Adrenal gland (tissue), 12 donors: ENCODE data around the gene UPP2. TPM values are rescaled to one million over a fixed set of nuclear protein-coding genes. Genes with fewer than 3 reads are reported as not detected.

ENCODE experiments used
- DNase-seq, 7 donors: peaks; one replicate each; pipeline ENCODE4 v3.0.0-alpha.2; 2019 to 2020
- H3K27ac ChIP-seq, 5 donors: fragments of 200-600 bp; sonication (generic) in 4 of 5; 1 replicate in 3 of 5; 2 replicates in 2 of 5; pipeline versions ENCODE4 v1.5.1 to v1.8.0; 2016 to 2020; ENCODE audit warnings: mild to moderate bottlenecking in 1 of 5
- H3K27me3 ChIP-seq: fragments of 200-600 bp; 2 replicates; pipeline ENCODE4 v1.8.0; 2021
- H3K36me3 ChIP-seq, 2 donors: fragments of 200-600 bp; replicated peaks in 1 of 2; 1 replicate in 1 of 2; 2 replicates in 1 of 2; pipeline versions ENCODE4 v1.5.1 to v1.8.0; 2018 to 2022
- H3K4me1 ChIP-seq, 2 donors: fragments of 200-600 bp; replicated peaks in 1 of 2; 1 replicate in 1 of 2; 2 replicates in 1 of 2; pipeline versions ENCODE4 v1.5.1 to v1.8.0; 2018 to 2021
- H3K4me3 ChIP-seq, 4 donors: fragments of 200-600 bp; sonication (generic) in 3 of 4; one replicate each; pipeline ENCODE4 v1.5.1; 2016 to 2018
- H3K9me3 ChIP-seq, 3 donors: fragments of 200-600 bp; sonication (generic) in 1 of 3; replicated peaks in 1 of 3; 1 replicate in 2 of 3; 2 replicates in 1 of 3; pipeline versions ENCODE4 v1.5.1 to v1.8.0; 2016 to 2021
- POLR2A ChIP-seq, 2 donors: fragments of 450-650 bp; IDR thresholded peaks; one replicate each; pipeline ENCODE4 v1.6.1; 2017; ENCODE audit warnings: antibody characterized with exemption in 2 of 2, mild to moderate bottlenecking in 2 of 2, moderate library complexity in 1 of 2
- WGBS, 4 donors: extraction: QIAGEN DNeasy Blood & Tissue Kit in 2 of 4; methylation state at CpG; one replicate each; pipeline versions ENCODE4 v1.1.5 to v1.1.7; 2013 to 2017; 5-methylcytosine and 5-hydroxymethylcytosine counted together
- intact Hi-C, 2 donors: fragments of 100-400 bp; cut with DNase I; formaldehyde crosslinking; loops; one replicate each; pipeline versions ENCODE4 v1.14.1 to v1.15.0; 2022 to 2023
- polyA plus RNA-seq, 3 donors: library from polyadenylated mRNA; stranded (reverse); fragments of 200-250 nt in 2 of 3; fragments of 350-450 nt in 1 of 3; fragmentation: Illumina TruSeq in 1 of 3; extraction: RNeasy Lipid Tissue Mini Kit (QIAGEN cat#74804) in 1 of 3; gene quantifications; one replicate each; pipeline ENCODE4 v1.2.3, GENCODE V29; 2013 to 2014
- total RNA-seq, 9 donors: library from RNA; depleted of rRNA in 4 of 9; stranded (reverse); fragments of >200 nt in 4 of 9; fragments of 120-200 nt in 1 of 9; fragmentation: NEBNext Ultra II Directional in 1 of 9; extraction: Animal tissue kit (Norgen Biotek cat#: 25700) in 1 of 9; gene quantifications; one replicate each; pipeline versions ENCODE4 v1.1.0 to v1.2.4, GENCODE V29; 2013 to 2023
- TF ChIP-seq, protein P1 (sequence below), 6 experiments: fragments of 450-650 bp in 4 of 6; fragments of 200-600 bp in 2 of 6; sonication (generic) in 1 of 6; IDR thresholded peaks; 1 replicate in 5 of 6; 2 replicates in 1 of 6; pipeline versions ENCODE4 v1.5.1 to v1.8.0; 2016 to 2021; ENCODE audit warnings: antibody characterized with exemption in 6 of 6, mild to moderate bottlenecking in 2 of 6, moderate library complexity in 1 of 6
- donor health status: healthy with polysubstance abuse.
- donor health status: Bipolar disorder and iron deficiency.
- donor health status: DM: yes; HTN: yes; CAD: no.
- donor health status: DM: no; HTN: no; CAD: no.
- donor health status: DM: no; HTN: no; CAD: no.
- donor health status: DM: yes; HTN: yes; CAD: no.

UPP2 gene
- total and polyA plus RNA-seq, 12 donors: 0.05 to 0.18 (median 0.07) TPM; not detected in 6

- Histone ChIP-seq H3K4me3 (no peak overlapping the region), H3K4me1 (no peaks in the 10 kb centered on the region), H3K27me3 (no peaks in the 10 kb centered on the region), H3K27ac (no peak overlapping the region), H3K36me3 (no peaks in the 10 kb centered on the region), H3K9me3 (no peaks in the 10 kb centered on the region)
- no peak for DNase-seq
- intact Hi-C loops: no loop called here
- TF ChIP-seq, protein P1, sequence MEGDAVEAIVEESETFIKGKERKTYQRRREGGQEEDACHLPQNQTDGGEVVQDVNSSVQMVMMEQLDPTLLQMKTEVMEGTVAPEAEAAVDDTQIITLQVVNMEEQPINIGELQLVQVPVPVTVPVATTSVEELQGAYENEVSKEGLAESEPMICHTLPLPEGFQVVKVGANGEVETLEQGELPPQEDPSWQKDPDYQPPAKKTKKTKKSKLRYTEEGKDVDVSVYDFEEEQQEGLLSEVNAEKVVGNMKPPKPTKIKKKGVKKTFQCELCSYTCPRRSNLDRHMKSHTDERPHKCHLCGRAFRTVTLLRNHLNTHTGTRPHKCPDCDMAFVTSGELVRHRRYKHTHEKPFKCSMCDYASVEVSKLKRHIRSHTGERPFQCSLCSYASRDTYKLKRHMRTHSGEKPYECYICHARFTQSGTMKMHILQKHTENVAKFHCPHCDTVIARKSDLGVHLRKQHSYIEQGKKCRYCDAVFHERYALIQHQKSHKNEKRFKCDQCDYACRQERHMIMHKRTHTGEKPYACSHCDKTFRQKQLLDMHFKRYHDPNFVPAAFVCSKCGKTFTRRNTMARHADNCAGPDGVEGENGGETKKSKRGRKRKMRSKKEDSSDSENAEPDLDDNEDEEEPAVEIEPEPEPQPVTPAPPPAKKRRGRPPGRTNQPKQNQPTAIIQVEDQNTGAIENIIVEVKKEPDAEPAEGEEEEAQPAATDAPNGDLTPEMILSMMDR (IDR thresholded peaks at IDR 0.05): no peak
- TF ChIP-seq POLR2A (IDR thresholded peaks at IDR 0.05): no peak
- 93 to 100% (median 96%) methylated on average over 1 of the region's 1 CpG for WGBS, 4 donors
Observed at GRCh38 chr2:158120102-158120501, 18.4 kb downstream of the UPP2 start.

GRCh38 chr2:158120664-158121641, 19.3 kb downstream of the UPP2 start:
- WGBS, 4 donors: 58 to 76% (median 69%) methylated on average over 8 of the region's 8 CpGs

DNA sequence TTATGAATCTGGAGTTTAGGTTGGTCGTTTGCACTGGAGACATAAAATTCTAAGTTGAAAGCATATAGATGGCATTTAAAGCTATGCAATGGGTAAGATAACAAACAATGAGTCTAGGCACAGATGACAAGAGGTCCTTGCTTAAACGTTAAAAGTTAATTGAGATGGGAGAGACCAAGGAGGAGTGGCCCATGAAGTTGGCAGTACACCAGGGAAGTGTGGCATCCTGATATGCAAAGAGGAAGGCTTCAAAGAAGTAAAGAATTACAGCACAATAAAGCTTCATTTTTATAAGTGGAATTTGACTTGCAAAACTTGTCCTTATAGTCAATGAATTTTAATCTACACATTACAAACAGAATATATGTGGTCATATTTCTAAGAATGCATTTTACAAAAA, 23.2 kb downstream of the UPP2 start:
- intact Hi-C loops: no loop called here
- no peaks in the 10 kb centered on the region for H3K4me1 ChIP-seq
- 57 to 71% (median 63%) methylated on average over 2 of the region's 2 CpGs for WGBS, 4 donors

More at GRCh38 chr2:158120664-158121641, 19.3 kb downstream of the UPP2 start:
- no peak for DNase-seq
- H3K4me3 ChIP-seq: no peak overlapping the region
- no peak overlapping the region for H3K27ac ChIP-seq
- H3K9me3 ChIP-seq: no peaks in the 10 kb centered on the region
- TF ChIP-seq, protein P1 (IDR thresholded peaks at IDR 0.05): no peak
- TF ChIP-seq POLR2A (IDR thresholded peaks at IDR 0.05): no peak
- H3K36me3 ChIP-seq: no peaks in the 10 kb centered on the region
- intact Hi-C loops: no loop called here
- no peaks in the 10 kb centered on the region for H3K4me1 ChIP-seq
- no peaks in the 10 kb centered on the region for H3K27me3 ChIP-seq

More for the DNA sequence above, 23.2 kb downstream of the UPP2 start:
- Histone ChIP-seq H3K27ac (no peak overlapping the region), H3K9me3 (no peaks in the 10 kb centered on the region), H3K4me3 (no peak overlapping the region), H3K36me3 (no peaks in the 10 kb centered on the region), H3K27me3 (no peaks in the 10 kb centered on the region)
- TF ChIP-seq POLR2A (IDR thresholded peaks at IDR 0.05): no peak
- TF ChIP-seq, protein P1 (IDR thresholded peaks at IDR 0.05): no peak
- no peak for DNase-seq
